CD1c-positive myeloid dendritic cell (primary cell): ENCODE data around the gene SLC6A19.

Experiments used
- DNase-seq: peaks from one replicate; pipeline ENCODE4 v3.0.0-alpha.2; 2016; ENCODE audit errors: extremely low spot score

SLC6A19 gene

GRCh38 chr5:1195916-1196315 is 5.5 kb upstream of the SLC6A19 start:
- DNase-seq, result no peak

GRCh38 chr5:1196562-1196961 is 4.8 kb upstream of the SLC6A19 start:
- no peak for DNase-seq

- no peak for DNase-seq
These were observed 3.3 kb upstream of the SLC6A19 start for GRCh38 chr5:1197876-1198666.

GRCh38 chr5:1199340-1199648 is 2.1 kb upstream of the SLC6A19 start:
- DNase-seq, result no peak

GRCh38 chr5:1199649-1200494 is 1.5 kb upstream of the SLC6A19 start:
- no peak for DNase-seq

- DNase-seq, result no peak
These were observed 684 bp upstream of the SLC6A19 start for GRCh38 chr5:1200495-1201326.

- DNase-seq, result no peak
These were observed 817 bp downstream of the SLC6A19 start for GRCh38 chr5:1202026-1202797.

GRCh38 chr5:1202798-1203185 is 1.4 kb downstream of the SLC6A19 start:
- DNase-seq, result no peak

- no peak for DNase-seq
These were observed 2.0 kb downstream of the SLC6A19 start for GRCh38 chr5:1203311-1203967.

GRCh38 chr5:1203968-1204692 is 2.7 kb downstream of the SLC6A19 start:
- no peak for DNase-seq

GRCh38 chr5:1204693-1205242 is 3.4 kb downstream of the SLC6A19 start:
- peak; percentile 11 for DNase-seq

- DNase-seq, result no peak
These were observed 4.1 kb downstream of the SLC6A19 start for GRCh38 chr5:1205255-1206180.

GRCh38 chr5:1206521-1207412 is 5.4 kb downstream of the SLC6A19 start:
- no peak for DNase-seq

GRCh38 chr5:1207555-1207954 is 6.2 kb downstream of the SLC6A19 start:
- DNase-seq, result no peak

GRCh38 chr5:1208221-1208742 is 6.9 kb downstream of the SLC6A19 start:
- no peak for DNase-seq

GRCh38 chr5:1208743-1209488 is 7.5 kb downstream of the SLC6A19 start:
- no peak for DNase-seq

- DNase-seq, result no peak
These were observed 8.1 kb downstream of the SLC6A19 start for GRCh38 chr5:1209489-1209852.
